CD4-positive, alpha-beta T cell (primary cell): Measurements from ENCODE around the gene DCLRE1B. TPM values are rescaled to one million over a fixed set of nuclear protein-coding genes. Genes with fewer than 3 reads are reported as not detected.

Experiments
- ATAC-seq: fragments of 200-7000 bp; cut with Tn5 transposase; one replicate; pipeline ENCODE4 v1.10.0; 2022; ENCODE audit warnings: mild to moderate bottlenecking; ENCODE audit not compliant: poor library complexity
- CTCF ChIA-PET: fragments of 350-600 bp; sonication (Branson Sonifier 250); formaldehyde crosslinking; loops from one replicate; lab custom pipeline; 2021; ENCODE audit warnings: antibody characterized with exemption, inconsistent platforms; lab: Charles Lee
- POLR2A ChIA-PET: fragments of 350-600 bp; sonication (Branson Sonifier 250); formaldehyde crosslinking; loops from one replicate; lab custom pipeline; 2021; ENCODE audit warnings: antibody characterized with exemption, inconsistent platforms; lab: Charles Lee
- DNase-seq, 14 experiments: peaks; one replicate each; pipeline ENCODE4 v3.0.0-alpha.2; 2013 to 2020; ENCODE audit warnings: mixed read lengths in 2 of 14
- H3K27ac ChIP-seq, 2 donors: one replicate each; pipeline versions ENCODE4 v1.5.1 to v1.7.0; 2013; ENCODE audit warnings: low read length in 2 of 2, low read depth in 1 of 2, mild to moderate bottlenecking in 1 of 2
- H3K27me3 ChIP-seq, 2 experiments: 1 replicate in 1 of 2; 2 replicates in 1 of 2; pipeline versions ENCODE4 v1.6.1 to v1.7.0; 2013; ENCODE audit warnings: low read length in 2 of 2, control low read depth in 1 of 2, mild to moderate bottlenecking in 1 of 2, moderate library complexity in 1 of 2; ENCODE audit not compliant: insufficient read depth in 2 of 2, control insufficient read depth in 1 of 2
- H3K36me3 ChIP-seq: one replicate; pipeline ENCODE4 v1.6.1; 2013; ENCODE audit warnings: low read length, control low read depth; ENCODE audit not compliant: insufficient read depth
- H3K4me1 ChIP-seq: one replicate; pipeline ENCODE4 v1.6.1; 2013; ENCODE audit warnings: low read length, control low read depth; ENCODE audit not compliant: insufficient read depth
- H3K4me3 ChIP-seq: one replicate; pipeline ENCODE4 v1.5.1; 2013; ENCODE audit warnings: mild to moderate bottlenecking, low read length, moderate library complexity
- H3K9me3 ChIP-seq, 2 experiments: 1 replicate in 1 of 2; 2 replicates in 1 of 2; pipeline versions ENCODE4 v1.6.1 to v1.7.0; 2013; ENCODE audit warnings: low read length in 2 of 2, mild to moderate bottlenecking in 2 of 2, control low read depth in 1 of 2, moderate library complexity in 1 of 2; ENCODE audit not compliant: control insufficient read depth in 1 of 2, insufficient read depth in 1 of 2
- H3K27ac Mint-ChIP-seq: one replicate; pipeline ENCODE4 v1.8.0; 2020; ENCODE audit warnings: mixed read lengths
- H3K27me3 Mint-ChIP-seq: one replicate; pipeline ENCODE4 v1.8.0; 2021; ENCODE audit warnings: mixed read lengths
- H3K36me3 Mint-ChIP-seq: one replicate; pipeline ENCODE4 v1.8.0; 2021; ENCODE audit warnings: low read depth, mixed read lengths
- H3K4me1 Mint-ChIP-seq: one replicate; pipeline ENCODE4 v1.8.0; 2021; ENCODE audit warnings: low read depth, mixed read lengths
- H3K4me3 Mint-ChIP-seq: one replicate; pipeline ENCODE4 v1.8.0; 2020; ENCODE audit warnings: mild to moderate bottlenecking, mixed read lengths
- H3K9me3 Mint-ChIP-seq: one replicate; pipeline ENCODE4 v1.8.0; 2020; ENCODE audit warnings: mixed read lengths
- CTCF ChIP-seq: fragments of 200-600 bp; IDR thresholded peaks from one replicate; pipeline ENCODE4 v1.8.0; 2022; ENCODE audit warnings: antibody characterized with exemption, mild to moderate bottlenecking
- intact Hi-C, 2 experiments: fragments of 100-400 bp; cut with DNase I in 1 of 2; cut with micrococcal nuclease in 1 of 2; formaldehyde crosslinking; loops; one replicate each; pipeline versions ENCODE4 v1.15.1 to v1.9.0; 2023 to 2025; cut with DNase I, micrococcal nuclease
- polyA plus RNA-seq, 2 donors: library from polyadenylated mRNA; unstranded; fragments of 120-200 nt; gene quantifications; one replicate each; pipeline ENCODE4 v1.2.1, GENCODE V29; 2013
- total RNA-seq, 174 experiments: library from RNA in 2 of 174; stranded (reverse) in 2 of 174; gene quantifications; one replicate each; pipeline ENCODE4 v1.2.3 and lab custom pipeline; 2021 to 2026

Gene DCLRE1B
- 1 to 10 TPM; 6.4 to 6.8 TPM for total RNA-seq
- 4.9 TPM for polyA plus RNA-seq (2013, experiment 1 of 2)
- polyA plus RNA-seq (2013, experiment 2 of 2): 4.4 TPM
- 2.0 to 48.7 (median 9.3) reads per million in 172 experiments for total RNA-seq (lab: John Stamatoyannopoulos, UW)

- ATAC-seq (peak; percentile 92), DNase-seq (peak; percentile 89 to 100 (median 94))
- peaks cover 52% of the 10 kb centered on the region for H3K4me1 Mint-ChIP-seq
- intact Hi-C loops: loop anchor here (1.0 to 2.0 kb wide), 4 partner anchors 24 to 90 kb away; partner anchors contain the start of genes HIPK1 (in 2 of the 2) and PTPN22 (in 2 of the 2)
- peak within 1 kb of the TSS; percentile 99 for H3K4me3 Mint-ChIP-seq
- no peaks in the 10 kb centered on the region for H3K27me3 Mint-ChIP-seq
- peak within 1 kb of the TSS; percentile 98 for H3K27ac Mint-ChIP-seq
- peaks cover 46% of the 10 kb centered on the region for H3K4me1 ChIP-seq
- H3K9me3 Mint-ChIP-seq: no peaks in the 10 kb centered on the region
- H3K36me3 ChIP-seq: peaks cover 36% of the 10 kb centered on the region
- peak within 1 kb of the TSS; percentile 96 for H3K4me3 ChIP-seq
- ChIA-PET POLR2A (interaction anchor here (0.6 to 5.3 kb wide), 31 partner anchors 8 to 1509 kb away, joined by 3 to 256 read pairs (median 6); partner anchors contain the start of genes CAPZA1, CSDE1, HIPK1 and LRIG2), CTCF (interaction anchor here (0.5 to 6.1 kb wide), 18 partner anchors 19 to 832 kb away, joined by 3 to 60 read pairs (median 4); partner anchors contain the start of genes HIPK1 and LRIG2)
- H3K9me3 ChIP-seq: no peaks in the 10 kb centered on the region
- H3K27ac ChIP-seq: peak within 1 kb of the TSS; percentile 86 to 89
- no peaks in the 10 kb centered on the region for H3K27me3 ChIP-seq
- TF ChIP-seq CTCF: peak; percentile 73
- peaks cover 59% of the 10 kb centered on the region for H3K36me3 Mint-ChIP-seq
These were observed at the start of gene DCLRE1B, which contains the start of gene AP4B1 for GRCh38 chr1:113904674-113905434. TSS of gene DCLRE1B (plus strand) at chr1:113905326. CDS start at chr1:113905587, 261 bp downstream. TSS of gene AP4B1 (minus strand) at chr1:113904799. CDS start at chr1:113904717, 82 bp downstream.

- ATAC-seq: no peak
These were observed 49.3 kb upstream of the DCLRE1B start for GRCh38 chr1:113855630-113856400.

More at GRCh38 chr1:113855630-113856400, 49.3 kb upstream of the DCLRE1B start:
- no peak for TF ChIP-seq CTCF
- DNase-seq: no peak
- no peaks in the 10 kb centered on the region for H3K27me3 Mint-ChIP-seq
- Histone ChIP-seq H3K4me3 (no peak overlapping the region), H3K27ac (no peak overlapping the region), H3K4me1 (peaks cover 8% of the 10 kb centered on the region), H3K36me3 (peaks cover 49% of the 10 kb centered on the region), H3K27me3 (no peaks in the 10 kb centered on the region), H3K9me3 (no peaks in the 10 kb centered on the region)
- H3K36me3 Mint-ChIP-seq: peaks cover 69% of the 10 kb centered on the region
- POLR2A ChIA-PET: interaction anchor here (1.3 kb wide), 1 partner anchor 74 kb away, joined by 3 read pairs; no protein-coding TSS in a partner anchor
- H3K4me1 Mint-ChIP-seq: peaks cover 29% of the 10 kb centered on the region
- no peaks in the 10 kb centered on the region for H3K9me3 Mint-ChIP-seq
- no peak overlapping the region for H3K4me3 Mint-ChIP-seq
- H3K27ac Mint-ChIP-seq: peak overlapping the region; percentile 17
- intact Hi-C loops: no loop called here
- CTCF ChIA-PET: interaction anchor here (0.6 to 1.3 kb wide), 4 partner anchors 14 to 1171 kb away, joined by 3 to 5 read pairs (median 4); no protein-coding TSS in a partner anchor
